ENCODE data around the gene LYRM9.

DNA sequence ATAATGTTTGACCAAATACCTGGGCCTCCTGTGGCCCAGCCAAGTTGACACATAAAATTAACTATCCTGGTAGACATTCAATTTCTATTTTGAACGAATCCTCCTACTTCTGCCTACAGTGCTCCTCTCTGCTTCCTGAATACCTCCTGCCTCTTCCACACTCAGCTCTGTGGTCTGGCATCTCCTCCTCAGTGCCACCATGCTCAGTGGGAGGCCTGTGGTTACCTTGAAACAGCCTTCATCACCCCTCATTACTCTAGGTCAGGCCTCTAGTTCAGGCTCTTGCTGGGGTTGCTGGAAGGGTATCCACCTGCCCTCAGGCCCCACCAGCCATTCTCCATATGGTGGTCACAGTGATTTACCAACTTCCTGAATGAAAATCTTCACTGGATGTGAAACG lies 5.1 kb downstream of the LYRM9 start:
- no peak for TF ChIP-seq EZH2 (IDR thresholded peaks at IDR 0.05; ENCODE audit: low read length)
- TF ChIP-seq, protein P1, sequence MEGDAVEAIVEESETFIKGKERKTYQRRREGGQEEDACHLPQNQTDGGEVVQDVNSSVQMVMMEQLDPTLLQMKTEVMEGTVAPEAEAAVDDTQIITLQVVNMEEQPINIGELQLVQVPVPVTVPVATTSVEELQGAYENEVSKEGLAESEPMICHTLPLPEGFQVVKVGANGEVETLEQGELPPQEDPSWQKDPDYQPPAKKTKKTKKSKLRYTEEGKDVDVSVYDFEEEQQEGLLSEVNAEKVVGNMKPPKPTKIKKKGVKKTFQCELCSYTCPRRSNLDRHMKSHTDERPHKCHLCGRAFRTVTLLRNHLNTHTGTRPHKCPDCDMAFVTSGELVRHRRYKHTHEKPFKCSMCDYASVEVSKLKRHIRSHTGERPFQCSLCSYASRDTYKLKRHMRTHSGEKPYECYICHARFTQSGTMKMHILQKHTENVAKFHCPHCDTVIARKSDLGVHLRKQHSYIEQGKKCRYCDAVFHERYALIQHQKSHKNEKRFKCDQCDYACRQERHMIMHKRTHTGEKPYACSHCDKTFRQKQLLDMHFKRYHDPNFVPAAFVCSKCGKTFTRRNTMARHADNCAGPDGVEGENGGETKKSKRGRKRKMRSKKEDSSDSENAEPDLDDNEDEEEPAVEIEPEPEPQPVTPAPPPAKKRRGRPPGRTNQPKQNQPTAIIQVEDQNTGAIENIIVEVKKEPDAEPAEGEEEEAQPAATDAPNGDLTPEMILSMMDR (optimal IDR thresholded peaks at IDR 0.05 in 1 of 3, IDR thresholded peaks at IDR 0.05 in 1 of 3, conservative IDR thresholded peaks at IDR 0.05 in 1 of 3; ENCODE audit: extremely low read depth in 1 of 3, insufficient read depth in 2 of 3, low read length in 3 of 3): no peak
